SIG-M5 treated with dmso at 0.1 percent for 504 hours (cell line): ENCODE results near the gene NACC2.

ENCODE experiments used
- DNase-seq: peaks from one replicate; lab custom pipeline; 2025; ENCODE audit not compliant: unreplicated experiment; lab: John Stamatoyannopoulos, UW

Gene NACC2

GRCh38 chr9:135963938-135964337 is 131.2 kb downstream of the NACC2 start:
- DNase-seq: no peak

DNA sequence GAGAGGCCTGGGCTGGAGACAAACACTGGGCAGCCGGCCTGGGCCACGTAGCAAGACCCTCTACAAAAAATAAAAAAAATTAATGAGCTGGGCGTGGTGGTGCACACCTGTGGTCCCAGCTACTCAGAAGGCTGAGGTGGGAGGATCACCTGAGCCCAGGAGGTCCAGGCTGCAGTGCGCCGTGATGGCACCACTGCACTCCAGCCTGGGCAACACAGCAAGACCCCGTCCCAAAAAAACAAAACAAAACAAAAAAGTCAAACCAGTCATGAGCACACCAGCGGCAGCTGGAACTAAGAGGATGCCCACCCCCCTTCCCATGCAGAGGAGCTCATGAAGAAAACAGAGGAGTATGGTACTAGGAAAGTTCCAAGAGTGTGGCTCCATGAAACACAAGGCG is 131.8 kb downstream of the NACC2 start:
- no peak for DNase-seq

DNA sequence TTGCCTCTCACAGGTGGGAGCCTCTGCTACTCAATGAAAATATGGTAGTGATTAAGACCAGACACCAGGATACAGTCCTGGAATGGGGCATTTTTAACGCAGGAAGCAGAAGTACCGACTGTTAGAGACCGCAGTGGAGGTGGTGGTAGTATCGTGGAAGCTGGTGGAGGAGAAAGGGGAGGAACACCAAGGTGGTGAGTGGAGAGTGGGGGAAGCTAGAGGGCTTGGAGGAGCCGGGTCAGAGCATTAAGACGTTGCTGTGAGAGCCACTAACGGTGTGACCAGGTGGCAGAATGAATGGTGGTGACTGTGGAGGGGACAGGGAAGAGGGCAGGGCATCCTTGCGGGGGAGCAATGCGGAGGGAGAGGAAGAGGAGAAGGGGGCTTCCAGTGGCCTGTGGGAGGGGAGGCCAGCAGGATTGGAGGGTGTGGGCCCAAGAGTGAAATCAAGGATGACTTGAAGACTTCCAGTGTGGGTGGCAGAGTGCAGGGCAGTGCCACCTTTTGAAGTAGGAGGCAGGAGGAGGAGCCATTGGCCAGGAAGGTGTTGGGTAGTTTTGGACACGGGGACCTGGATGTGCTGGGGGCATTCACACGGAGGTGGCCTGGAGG is 132.3 kb downstream of the NACC2 start:
- DNase-seq: peak; percentile 31

DNA sequence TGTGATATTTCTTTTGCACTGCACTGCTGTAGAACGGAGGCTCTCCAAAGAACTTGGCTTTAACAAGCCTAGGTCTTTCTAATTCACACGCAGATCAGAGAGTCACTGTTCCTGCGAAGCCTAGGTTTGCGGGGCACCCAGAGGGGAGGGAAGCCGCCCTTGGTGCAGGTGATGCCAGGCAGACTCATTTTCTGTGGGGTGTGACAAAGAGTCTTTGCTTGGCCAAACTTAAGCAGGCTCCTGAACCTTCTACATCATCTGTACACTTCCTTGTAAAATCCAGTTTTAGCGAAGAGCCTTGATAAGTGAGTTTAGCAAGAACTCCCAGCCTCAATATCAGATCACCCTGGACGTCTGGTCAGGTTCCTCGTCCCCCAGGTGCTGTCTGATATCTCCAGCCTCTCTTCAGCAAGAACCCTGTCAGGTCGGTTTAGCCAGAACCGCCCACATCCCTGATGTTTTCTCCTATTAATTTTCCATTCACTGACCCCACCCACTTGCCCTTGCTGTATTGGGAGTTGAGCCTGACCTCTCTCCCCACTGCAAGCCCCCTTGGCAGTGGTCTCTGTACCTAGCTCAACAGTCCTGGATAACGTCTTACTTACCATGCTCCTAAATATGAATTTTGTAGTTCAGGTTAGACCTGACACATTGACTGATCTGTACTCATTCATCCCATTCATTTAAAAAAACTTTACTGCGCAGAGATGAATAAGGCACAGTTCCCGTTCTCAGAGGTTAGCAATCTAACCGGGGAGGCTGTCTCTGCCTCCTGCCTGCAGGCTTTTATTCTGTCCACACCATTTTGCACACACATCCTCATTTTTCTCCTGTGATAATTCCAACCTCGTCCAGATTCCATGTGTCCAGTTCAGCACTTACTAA is 133.0 kb downstream of the NACC2 start:
- DNase-seq: peak; percentile 36

- peak; percentile 92 for DNase-seq
These were observed 133.8 kb downstream of the NACC2 start, which contains the start of gene UBAC1 for GRCh38 chr9:135961277-135961715. Gene UBAC1, minus strand, starts transcription at chr9:135961373. Its CDS starts 211 bp downstream, at chr9:135961162.

DNA sequence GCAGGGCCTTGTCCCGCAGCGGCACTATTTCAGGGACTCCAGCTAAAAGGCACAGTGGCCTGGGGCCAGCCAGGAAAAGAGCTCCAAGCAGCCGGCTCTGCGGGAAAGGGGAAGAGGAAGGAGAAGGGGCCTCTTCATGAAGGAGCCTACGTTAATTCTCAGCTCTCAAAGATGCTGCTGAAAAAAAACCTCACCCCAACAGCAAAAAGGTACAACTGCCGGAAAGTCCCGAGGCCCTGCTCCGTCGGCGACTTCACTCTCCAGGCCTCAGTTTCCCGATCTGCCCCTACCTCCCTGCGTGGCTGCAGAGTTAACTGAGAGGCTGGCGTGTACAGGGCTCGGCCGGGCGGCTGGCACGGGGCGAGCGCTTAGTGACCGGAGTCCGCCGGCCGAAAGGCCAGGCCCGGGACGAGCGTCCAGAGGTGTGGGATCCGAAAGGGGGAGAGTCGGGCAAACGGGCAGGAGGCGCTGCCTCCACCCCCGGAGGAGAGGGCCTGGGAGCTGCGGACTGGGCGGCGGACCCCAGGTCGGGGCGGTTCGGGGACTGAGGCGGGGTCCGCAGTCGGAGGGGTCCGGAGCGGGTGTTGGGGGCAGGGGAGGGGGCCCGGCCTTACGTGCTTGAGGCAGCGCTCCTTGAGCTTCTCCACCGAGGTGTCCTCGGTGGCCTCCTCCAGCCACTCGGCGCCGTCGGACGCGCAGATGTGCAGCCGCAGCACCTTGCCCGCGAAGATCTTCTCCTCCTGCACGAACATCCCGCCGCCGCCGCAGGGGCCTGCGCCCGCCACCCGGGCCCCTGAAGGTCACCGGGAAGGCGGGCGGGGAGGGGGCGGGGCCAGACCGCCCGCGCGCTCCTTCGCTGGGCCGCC is 134.4 kb downstream of the NACC2 start:
- peak; percentile 48 for DNase-seq

GRCh38 chr9:135959814-135960213 is 135.3 kb downstream of the NACC2 start:
- DNase-seq: no peak

DNA sequence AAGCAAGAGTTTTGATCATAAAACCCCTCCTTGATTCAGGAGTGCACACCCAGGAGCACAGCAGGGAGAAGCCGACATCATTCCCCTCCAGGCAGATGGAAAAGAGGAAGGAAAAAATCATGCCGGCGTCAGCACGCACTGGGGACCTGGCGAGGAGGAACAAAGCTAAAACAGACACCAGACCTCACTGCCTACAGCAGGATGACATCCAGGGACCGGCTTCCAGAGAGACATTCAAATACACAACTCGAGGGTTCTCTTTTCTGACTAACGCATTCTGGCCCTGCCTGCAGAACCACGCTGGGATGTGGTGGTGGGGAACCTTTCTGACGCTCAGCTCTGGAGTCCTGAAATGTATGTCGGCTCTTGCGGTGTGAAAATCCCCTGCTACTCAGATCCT is 136.6 kb downstream of the NACC2 start:
- DNase-seq: peak; percentile 2

DNA sequence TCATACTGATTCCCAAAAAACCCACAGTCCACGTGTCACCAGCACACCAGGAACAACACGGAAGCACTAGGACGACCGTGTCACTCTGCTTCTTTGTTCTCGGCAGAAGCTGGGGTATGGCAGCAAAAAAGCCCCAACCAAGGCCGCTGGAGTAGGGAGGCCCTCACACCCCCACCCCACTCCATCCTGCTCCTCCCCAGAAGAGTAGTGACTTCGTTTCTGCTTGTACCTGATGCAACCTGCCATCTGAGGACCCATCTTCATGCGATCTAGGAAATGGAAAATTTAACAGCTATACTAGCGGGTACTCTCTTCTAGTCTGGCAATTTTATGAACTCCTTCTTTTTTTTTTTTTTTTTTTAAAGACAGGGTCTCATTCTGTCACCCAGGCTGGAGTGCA is 137.7 kb downstream of the NACC2 start:
- no peak for DNase-seq

- no peak for DNase-seq
These were observed 138.3 kb downstream of the NACC2 start for GRCh38 chr9:135956802-135957174.
